ENCODE data around the gene DNM3. TPM values are rescaled to one million over a fixed set of nuclear protein-coding genes. Genes with fewer than 3 reads are reported as not detected.

The DNM3 gene
- polyA plus RNA-seq, 1 of the 3 experiments (the other 2 are of a cell fraction): 0.43 TPM

GRCh38 chr1:172125250-172125649 is 284.0 kb downstream of the DNM3 start:
- Histone ChIP-seq H3K4me3 (ENCODE audit: low read depth in 2 of 2, low read length in 1 of 2) (no peak overlapping the region), H3F3A (replicated peaks; ENCODE audit: insufficient read depth) (no peaks in the 10 kb centered on the region), H3K9ac (no peak overlapping the region), H4K20me1 (ENCODE audit: insufficient read depth) (no peaks in the 10 kb centered on the region), H3K9me2 (no peaks in the 10 kb centered on the region), H2AFZ (ENCODE audit: low read depth) (no peak overlapping the region), H3K9me3 (no peaks in the 10 kb centered on the region), H3K27me3 (ENCODE audit: insufficient read depth) (no peaks in the 10 kb centered on the region), H3K27ac (ENCODE audit: low read depth in 2 of 2, low read length in 1 of 2) (no peak overlapping the region), H3K4me1 (ENCODE audit: control insufficient read depth in 1 of 2, insufficient read depth in 2 of 2, low read depth in 1 of 2, low read length in 1 of 2) (peaks cover 0 to 7% of the 10 kb centered on the region in 2 experiments; a peak in 2 of 4 replicates), H3K36me3 (replicated peaks in 1 of 2; ENCODE audit: control insufficient read depth in 1 of 2, insufficient read depth in 2 of 2, low read length in 1 of 2) (no peaks in the 10 kb centered on the region), H3K79me2 (ENCODE audit: insufficient read depth) (no peaks in the 10 kb centered on the region), H3K4me2 (no peak overlapping the region)
- DNase-seq: no peak
- TF ChIP-seq REST (IDR thresholded peaks at IDR 0.05; ENCODE audit: low read depth, low read length): no peak
- no peak for TF ChIP-seq EP300 (IDR thresholded peaks at IDR 0.05; ENCODE audit: borderline replicate concordance in 1 of 2, low read depth in 1 of 2, low read length in 1 of 2)
- no peak for TF ChIP-seq YY1 (IDR thresholded peaks at IDR 0.05; ENCODE audit: low read depth)
- TF ChIP-seq TEAD4 (IDR thresholded peaks at IDR 0.05; ENCODE audit: borderline replicate concordance, insufficient read depth): no peak
- no peak for TF ChIP-seq USF1 (IDR thresholded peaks at IDR 0.05; ENCODE audit: borderline replicate concordance, low read depth)
- no peak for TF ChIP-seq RAD21 (IDR thresholded peaks at IDR 0.05; ENCODE audit: low read length)
- no peak for TF ChIP-seq EZH2phosphoT487 (IDR thresholded peaks at IDR 0.05; ENCODE audit: borderline replicate concordance, low read depth)
- TF ChIP-seq TCF12 (IDR thresholded peaks at IDR 0.05): no peak
- 80% methylated on average over 2 of the region's 2 CpGs for WGBS (ENCODE audit: low lambda C conversion rate)
- ChIA-PET CTCF (interaction anchor here (1.0 to 2.0 kb wide), 6 partner anchors 10 to 272 kb away, joined by 3 to 8 read pairs (median 4); no protein-coding TSS in a partner anchor), POLR2A (no interaction called here)

GRCh38 chr1:172125812-172126430 is 284.6 kb downstream of the DNM3 start:
- Histone ChIP-seq H3K27ac (ENCODE audit: low read depth in 2 of 2, low read length in 1 of 2) (peak overlapping the region in 1 of 2 experiments; percentile 47; a peak in 1 of 4 replicates), H3K79me2 (ENCODE audit: insufficient read depth) (no peaks in the 10 kb centered on the region), H3K9me2 (no peaks in the 10 kb centered on the region), H4K20me1 (ENCODE audit: insufficient read depth) (no peaks in the 10 kb centered on the region), H3K4me1 (ENCODE audit: control insufficient read depth in 1 of 2, insufficient read depth in 2 of 2, low read depth in 1 of 2, low read length in 1 of 2) (peaks cover 0 to 2% of the 10 kb centered on the region in 2 experiments; a peak in 2 of 4 replicates), H2AFZ (ENCODE audit: low read depth) (no peak overlapping the region), H3K9ac (no peak overlapping the region), H3K9me3 (no peaks in the 10 kb centered on the region), H3K4me2 (no peak overlapping the region), H3K4me3 (ENCODE audit: low read depth in 2 of 2, low read length in 1 of 2) (no peak overlapping the region), H3K27me3 (ENCODE audit: insufficient read depth) (no peaks in the 10 kb centered on the region), H3F3A (replicated peaks; ENCODE audit: insufficient read depth) (no peaks in the 10 kb centered on the region), H3K36me3 (replicated peaks in 1 of 2; ENCODE audit: control insufficient read depth in 1 of 2, insufficient read depth in 2 of 2, low read length in 1 of 2) (no peaks in the 10 kb centered on the region)
- no peak for TF ChIP-seq USF1 (IDR thresholded peaks at IDR 0.05; ENCODE audit: borderline replicate concordance, low read depth)
- no peak for TF ChIP-seq RXRA (IDR thresholded peaks at IDR 0.05; ENCODE audit: borderline replicate concordance, low read depth)
- no peak for TF ChIP-seq GATA2 (CRISPR knock-in tag; IDR thresholded peaks at IDR 0.05)
- no peak for TF ChIP-seq FOSL2 (IDR thresholded peaks at IDR 0.05; ENCODE audit: borderline replicate concordance, low read depth)
- TF ChIP-seq NFIC (IDR thresholded peaks at IDR 0.05; ENCODE audit: borderline replicate concordance): no peak
- no peak for TF ChIP-seq YY1 (IDR thresholded peaks at IDR 0.05; ENCODE audit: low read depth)
- no peak for TF ChIP-seq CHD2 (IDR thresholded peaks at IDR 0.05; ENCODE audit: low read length, partially characterized antibody)
- no peak for TF ChIP-seq PBX3 (IDR thresholded peaks at IDR 0.05)
- no peak for TF ChIP-seq EP300 (IDR thresholded peaks at IDR 0.05; ENCODE audit: borderline replicate concordance in 1 of 2, low read depth in 1 of 2, low read length in 1 of 2)
- CTCF ChIA-PET: interaction anchor here (0.6 to 2.0 kb wide), 4 partner anchors 9 to 327 kb away, joined by 3 to 8 read pairs (median 4); no protein-coding TSS in a partner anchor
- POLR2A ChIA-PET: no interaction called here
- DNase-seq: no peak
